PFSK-1 (cell line): ENCODE results near the gene CES4A.

ENCODE experiments used
- FOXP2 ChIP-seq: optimal IDR thresholded peaks from 2 replicates; pipeline ENCODE3; 2011; ENCODE audit warnings: borderline replicate concordance, control low read depth, inconsistent platforms; ENCODE audit not compliant: insufficient read depth; ENCODE audit errors: extremely low read length, extremely low read depth
- POLR2AphosphoS5 ChIP-seq: IDR thresholded peaks from 2 replicates; pipeline ENCODE4 v1.6.1; 2012; ENCODE audit warnings: low read depth, mild to moderate bottlenecking, control low read depth, low read length, moderate library complexity
- SIN3A ChIP-seq: IDR thresholded peaks from 2 replicates; pipeline ENCODE4 v1.6.1; 2012; ENCODE audit warnings: mild to moderate bottlenecking, low read length, moderate library complexity, borderline replicate concordance; ENCODE audit not compliant: insufficient read depth
- TAF1 ChIP-seq: IDR thresholded peaks from 2 replicates; pipeline ENCODE4 v1.6.1; 2012; ENCODE audit warnings: low read length, control low read depth, borderline replicate concordance; ENCODE audit not compliant: insufficient read depth
- TF ChIP-seq, protein P1 (sequence below), 2 experiments: IDR thresholded peaks; 2 replicates each; pipeline versions ENCODE4 v1.6.1 to v1.8.0; 2011 to 2012; ENCODE audit warnings: low read depth in 2 of 2, low read length in 2 of 2, control low read depth in 1 of 2, inconsistent platforms in 1 of 2, mild to moderate bottlenecking in 1 of 2, moderate library complexity in 1 of 2; ENCODE audit not compliant: insufficient read depth in 1 of 2

The CES4A gene

DNA sequence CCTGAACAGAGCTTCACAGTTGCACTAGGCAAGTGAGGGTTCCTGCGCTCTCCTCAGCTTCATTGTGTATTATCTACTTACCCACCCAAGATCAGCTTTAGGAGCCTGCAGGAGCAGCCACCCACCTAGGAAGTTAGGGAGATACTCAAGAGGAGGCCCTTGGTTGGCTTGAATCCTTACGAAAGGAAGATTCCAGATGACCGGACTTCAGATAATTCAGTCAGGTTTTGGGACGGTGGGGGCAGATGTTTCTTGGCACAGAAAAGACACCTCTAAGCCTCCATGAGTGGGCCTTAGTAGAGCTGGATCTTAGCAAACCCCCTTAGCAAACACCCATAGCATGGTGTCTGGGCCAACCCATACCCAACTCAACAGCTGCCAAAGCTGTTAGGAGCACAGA is 38.2 kb downstream of the CES4A start:
- TF ChIP-seq, protein P1, sequence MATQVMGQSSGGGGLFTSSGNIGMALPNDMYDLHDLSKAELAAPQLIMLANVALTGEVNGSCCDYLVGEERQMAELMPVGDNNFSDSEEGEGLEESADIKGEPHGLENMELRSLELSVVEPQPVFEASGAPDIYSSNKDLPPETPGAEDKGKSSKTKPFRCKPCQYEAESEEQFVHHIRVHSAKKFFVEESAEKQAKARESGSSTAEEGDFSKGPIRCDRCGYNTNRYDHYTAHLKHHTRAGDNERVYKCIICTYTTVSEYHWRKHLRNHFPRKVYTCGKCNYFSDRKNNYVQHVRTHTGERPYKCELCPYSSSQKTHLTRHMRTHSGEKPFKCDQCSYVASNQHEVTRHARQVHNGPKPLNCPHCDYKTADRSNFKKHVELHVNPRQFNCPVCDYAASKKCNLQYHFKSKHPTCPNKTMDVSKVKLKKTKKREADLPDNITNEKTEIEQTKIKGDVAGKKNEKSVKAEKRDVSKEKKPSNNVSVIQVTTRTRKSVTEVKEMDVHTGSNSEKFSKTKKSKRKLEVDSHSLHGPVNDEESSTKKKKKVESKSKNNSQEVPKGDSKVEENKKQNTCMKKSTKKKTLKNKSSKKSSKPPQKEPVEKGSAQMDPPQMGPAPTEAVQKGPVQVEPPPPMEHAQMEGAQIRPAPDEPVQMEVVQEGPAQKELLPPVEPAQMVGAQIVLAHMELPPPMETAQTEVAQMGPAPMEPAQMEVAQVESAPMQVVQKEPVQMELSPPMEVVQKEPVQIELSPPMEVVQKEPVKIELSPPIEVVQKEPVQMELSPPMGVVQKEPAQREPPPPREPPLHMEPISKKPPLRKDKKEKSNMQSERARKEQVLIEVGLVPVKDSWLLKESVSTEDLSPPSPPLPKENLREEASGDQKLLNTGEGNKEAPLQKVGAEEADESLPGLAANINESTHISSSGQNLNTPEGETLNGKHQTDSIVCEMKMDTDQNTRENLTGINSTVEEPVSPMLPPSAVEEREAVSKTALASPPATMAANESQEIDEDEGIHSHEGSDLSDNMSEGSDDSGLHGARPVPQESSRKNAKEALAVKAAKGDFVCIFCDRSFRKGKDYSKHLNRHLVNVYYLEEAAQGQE (IDR thresholded peaks at IDR 0.05; ENCODE audit: insufficient read depth in 1 of 2, low read depth in 2 of 2, low read length in 2 of 2): no peak
- TF ChIP-seq POLR2AphosphoS5: no peak
- no peak for TF ChIP-seq SIN3A
- no peak for TF ChIP-seq TAF1
- no peak for TF ChIP-seq FOXP2

DNA sequence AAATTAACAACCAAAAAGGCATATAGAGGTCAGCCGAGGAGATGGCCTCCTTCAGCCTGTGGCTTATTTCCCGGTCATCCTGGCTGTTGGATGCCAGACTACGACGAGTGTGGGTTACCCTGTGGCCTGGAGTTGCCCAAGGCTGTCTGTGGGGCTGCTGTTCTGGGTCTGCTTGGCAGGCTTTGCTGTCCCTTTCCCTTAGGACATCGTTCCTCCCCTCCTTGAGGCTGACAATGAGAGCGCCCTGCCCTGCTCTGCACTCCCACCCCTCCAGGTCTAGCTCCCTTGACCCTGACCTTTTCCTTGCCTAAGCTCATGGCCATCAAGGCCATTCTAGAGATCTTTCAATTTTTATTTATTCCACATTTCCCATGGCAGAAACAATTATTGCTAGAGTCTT is 38.7 kb downstream of the CES4A start:
- TF ChIP-seq TAF1: no peak
- TF ChIP-seq SIN3A: no peak
- TF ChIP-seq POLR2AphosphoS5: no peak
- TF ChIP-seq, protein P1 (IDR thresholded peaks at IDR 0.05; ENCODE audit: insufficient read depth in 1 of 2, low read depth in 2 of 2, low read length in 2 of 2): no peak
- TF ChIP-seq FOXP2: no peak

DNA sequence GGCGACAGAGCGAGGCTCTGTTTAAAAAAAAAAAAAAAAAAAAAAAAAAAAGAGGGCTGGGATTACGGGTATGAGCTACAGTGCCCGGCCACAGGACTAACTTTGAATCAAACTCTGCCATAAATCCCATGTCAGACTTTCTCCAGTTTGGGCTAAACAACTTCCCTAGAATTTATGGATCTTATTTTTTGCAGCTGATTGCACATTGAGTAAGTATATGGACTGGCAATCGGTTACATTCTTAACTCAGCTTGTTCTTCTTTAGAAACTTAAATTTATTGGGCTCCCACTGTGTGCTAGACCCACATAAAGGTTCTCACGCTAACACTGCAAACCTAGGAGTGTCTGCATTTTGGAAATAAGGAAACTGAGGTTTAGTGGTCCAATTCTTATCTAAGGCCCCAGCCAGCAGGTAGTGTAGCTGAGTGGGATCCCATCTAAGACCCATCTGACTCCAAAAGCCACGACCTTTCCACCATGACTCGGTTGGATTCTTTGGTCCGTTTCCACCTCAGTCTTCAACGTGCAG is 39.8 kb downstream of the CES4A start:
- TF ChIP-seq FOXP2 (no peak), TAF1 (no peak), POLR2AphosphoS5 (no peak), SIN3A (no peak)
- TF ChIP-seq, protein P1 (IDR thresholded peaks at IDR 0.05; ENCODE audit: insufficient read depth in 1 of 2, low read depth in 2 of 2, low read length in 2 of 2): no peak

DNA sequence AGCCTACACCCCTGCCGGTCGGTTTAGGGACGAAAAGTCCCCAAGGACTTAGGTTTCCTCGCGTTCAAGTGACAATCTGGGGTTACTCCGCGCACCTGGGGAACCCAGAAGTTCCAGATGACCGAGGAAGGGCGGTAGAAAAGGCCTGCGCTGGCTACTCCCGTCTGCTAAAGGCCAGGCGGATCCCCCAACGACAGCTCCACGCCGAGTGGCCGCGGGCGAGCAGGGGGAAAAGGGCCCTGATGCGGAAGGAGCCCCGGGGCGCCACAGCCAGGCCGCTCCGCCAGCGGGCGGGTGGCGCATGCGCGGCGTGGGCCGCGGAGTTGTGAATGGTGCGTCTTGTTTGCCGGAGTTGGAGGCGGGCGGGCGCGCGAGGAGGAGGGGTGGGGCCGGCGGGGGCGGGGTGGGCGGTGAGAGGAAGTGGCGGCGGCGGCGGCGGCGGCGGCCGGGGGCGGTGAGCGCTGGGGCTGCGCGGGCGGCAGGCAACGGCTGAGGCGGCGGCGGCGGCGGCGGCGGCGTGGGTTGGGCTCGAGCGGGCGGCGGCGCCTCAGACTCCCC is 40.4 kb downstream of the CES4A start, which contains the start of gene CBFB:
TSS of gene CBFB (plus strand) at position 454 of the 558 bp plus-strand sequence. CDS start 259 bp downstream, outside the sequence.
- TF ChIP-seq TAF1 (peak; percentile 64; the same call in 1 of the 2 replicates), FOXP2 (peak; percentile 39), POLR2AphosphoS5 (peak; percentile 88), SIN3A (no peak)
- TF ChIP-seq, protein P1 (IDR thresholded peaks at IDR 0.05; ENCODE audit: insufficient read depth in 1 of 2, low read depth in 2 of 2, low read length in 2 of 2): no peak; a peak in 1 of 4 replicates
